PC-9 (cell line): ENCODE data around the gene CLSTN1.

Experiments
- EZH2 ChIP-seq: fragments of 200-600 bp; sonication (generic); IDR thresholded peaks from 2 replicates; pipeline ENCODE4 v1.8.0; 2017; ENCODE audit warnings: antibody characterized with exemption, low read depth
- TF ChIP-seq, protein P1 (sequence below): fragments of 200-600 bp; sonication (generic); conservative IDR thresholded peaks from 2 replicates; pipeline ENCODE4 v1.6.1; 2017; ENCODE audit warnings: mixed run types, antibody characterized with exemption, mild to moderate bottlenecking, moderate library complexity

DNA sequence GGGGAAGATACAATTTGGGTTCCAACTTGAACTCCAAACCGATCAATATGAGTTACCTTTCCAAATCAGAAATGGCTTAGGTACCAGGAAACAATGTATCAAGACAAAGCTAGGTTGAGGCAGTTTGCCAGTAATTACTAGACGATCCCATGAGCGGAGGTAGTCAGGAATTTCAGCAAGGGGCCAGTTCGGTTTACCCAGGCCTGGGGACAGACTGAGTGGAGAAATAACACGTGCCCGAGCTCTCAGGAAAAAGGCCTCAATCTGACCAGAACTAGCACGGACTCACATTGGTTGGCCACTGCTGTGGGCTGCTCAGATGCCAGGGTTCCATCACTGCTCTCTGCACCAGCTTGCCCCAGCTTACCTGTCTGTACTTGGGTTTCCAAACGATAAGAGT, 15.3 kb downstream of the CLSTN1 start:
- TF ChIP-seq, protein P1, sequence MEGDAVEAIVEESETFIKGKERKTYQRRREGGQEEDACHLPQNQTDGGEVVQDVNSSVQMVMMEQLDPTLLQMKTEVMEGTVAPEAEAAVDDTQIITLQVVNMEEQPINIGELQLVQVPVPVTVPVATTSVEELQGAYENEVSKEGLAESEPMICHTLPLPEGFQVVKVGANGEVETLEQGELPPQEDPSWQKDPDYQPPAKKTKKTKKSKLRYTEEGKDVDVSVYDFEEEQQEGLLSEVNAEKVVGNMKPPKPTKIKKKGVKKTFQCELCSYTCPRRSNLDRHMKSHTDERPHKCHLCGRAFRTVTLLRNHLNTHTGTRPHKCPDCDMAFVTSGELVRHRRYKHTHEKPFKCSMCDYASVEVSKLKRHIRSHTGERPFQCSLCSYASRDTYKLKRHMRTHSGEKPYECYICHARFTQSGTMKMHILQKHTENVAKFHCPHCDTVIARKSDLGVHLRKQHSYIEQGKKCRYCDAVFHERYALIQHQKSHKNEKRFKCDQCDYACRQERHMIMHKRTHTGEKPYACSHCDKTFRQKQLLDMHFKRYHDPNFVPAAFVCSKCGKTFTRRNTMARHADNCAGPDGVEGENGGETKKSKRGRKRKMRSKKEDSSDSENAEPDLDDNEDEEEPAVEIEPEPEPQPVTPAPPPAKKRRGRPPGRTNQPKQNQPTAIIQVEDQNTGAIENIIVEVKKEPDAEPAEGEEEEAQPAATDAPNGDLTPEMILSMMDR: no peak
- TF ChIP-seq EZH2: no peak
